Activated CD8-positive, alpha-beta T cell treated with anti-CD3 and anti-CD28 coated beads for 36 hours (primary cell): Measurements from ENCODE around the gene UNC45B. TPM values are rescaled to one million over a fixed set of nuclear protein-coding genes. Genes with fewer than 3 reads are reported as not detected.
A peak's percentile ranks its signal among the peaks of the same experiment; 100 is the strongest.

Source experiments
- ATAC-seq: fragments of 200-7000 bp; cut with Tn5 transposase; one replicate; pipeline ENCODE4 v1.10.0; 2021; ENCODE audit warnings: mild to moderate bottlenecking, moderate library complexity
- CTCF ChIA-PET: fragments of 350-600 bp; sonication (Branson Sonifier 250); formaldehyde crosslinking; loops from one replicate; lab custom pipeline; 2021; ENCODE audit warnings: antibody characterized with exemption; lab: Charles Lee
- POLR2A ChIA-PET: fragments of 350-600 bp; sonication (Branson Sonifier 250); formaldehyde crosslinking; loops from one replicate; lab custom pipeline; 2021; ENCODE audit warnings: antibody characterized with exemption; lab: Charles Lee
- DNase-seq: peaks from one replicate; pipeline ENCODE4 v3.0.0-alpha.2; 2020
- H3K27ac Mint-ChIP-seq: one replicate; pipeline ENCODE4 v1.8.0; 2021; ENCODE audit warnings: mild to moderate bottlenecking, mixed read lengths
- H3K27me3 Mint-ChIP-seq: one replicate; pipeline ENCODE4 v1.8.0; 2021; ENCODE audit warnings: mixed read lengths
- H3K36me3 Mint-ChIP-seq: one replicate; pipeline ENCODE4 v1.8.0; 2021; ENCODE audit warnings: low read depth, mixed read lengths
- H3K4me1 Mint-ChIP-seq: one replicate; pipeline ENCODE4 v1.8.0; 2021; ENCODE audit warnings: low read depth, mixed read lengths
- H3K4me3 Mint-ChIP-seq: one replicate; pipeline ENCODE4 v1.8.0; 2021; ENCODE audit warnings: mild to moderate bottlenecking, moderate library complexity, mixed read lengths
- H3K9me3 Mint-ChIP-seq: one replicate; pipeline ENCODE4 v1.8.0; 2021; ENCODE audit warnings: mixed read lengths
- CTCF ChIP-seq: fragments of 200-600 bp; IDR thresholded peaks from one replicate; pipeline ENCODE4 v1.8.0; 2022; ENCODE audit warnings: antibody characterized with exemption, mild to moderate bottlenecking
- intact Hi-C: fragments of 100-400 bp; cut with micrococcal nuclease; formaldehyde crosslinking; loops from one replicate; pipeline ENCODE4 v1.10.0; 2022
- total RNA-seq, 2 experiments: library from RNA; stranded (reverse); gene quantifications; one replicate each; pipeline ENCODE4 v1.2.3, GENCODE V29; 2021

Gene UNC45B
- total RNA-seq, 2 experiments from 2014 or later: 0.11 TPM; not detected in 1

- Mint-ChIP-seq H3K9me3 (peaks cover 8% of the 10 kb centered on the region), H3K36me3 (peaks cover 8% of the 10 kb centered on the region), H3K27ac (peak overlapping the region; percentile 23), H3K27me3 (no peaks in the 10 kb centered on the region), H3K4me1 (peaks cover 76% of the 10 kb centered on the region), H3K4me3 (no peak overlapping the region)
- intact Hi-C loops: no loop called here
- no peak for TF ChIP-seq CTCF
- no peak for ATAC-seq
- ChIA-PET POLR2A (interaction anchor here (0.9 to 1.2 kb wide), 2 partner anchors 15 to 21 kb away, joined by 3 to 4 read pairs; no protein-coding TSS in a partner anchor), CTCF (interaction anchor here (0.9 kb wide), 2 partner anchors 24 to 321 kb away, joined by 3 read pairs; no protein-coding TSS in a partner anchor)
- no peak for DNase-seq
Observed at GRCh38 chr17:35217107-35217506, 69.5 kb downstream of the UNC45B start.

GRCh38 chr17:35218915-35219314 lies 71.3 kb downstream of the UNC45B start:
- Mint-ChIP-seq H3K9me3 (peaks cover 14% of the 10 kb centered on the region), H3K4me3 (peak overlapping the region; percentile 58), H3K36me3 (peaks cover 14% of the 10 kb centered on the region), H3K27me3 (no peaks in the 10 kb centered on the region), H3K4me1 (peaks cover 57% of the 10 kb centered on the region), H3K27ac (peak overlapping the region; percentile 96)
- ATAC-seq (no peak), DNase-seq (no peak)
- CTCF ChIA-PET: interaction anchor here (1.0 kb wide), 1 partner anchor 14 kb away, joined by 3 read pairs; no protein-coding TSS in a partner anchor
- TF ChIP-seq CTCF: no peak
- intact Hi-C loops: no loop called here
- POLR2A ChIA-PET: interaction anchor here (0.9 to 2.2 kb wide), 5 partner anchors 9 to 268 kb away, joined by 3 to 9 read pairs (median 3); partner anchors contain the start of gene SLFN5

GRCh38 chr17:35222452-35222851 lies 74.8 kb downstream of the UNC45B start:
- ATAC-seq (no peak), DNase-seq (no peak)
- ChIA-PET POLR2A (interaction anchor here (0.6 to 1.8 kb wide), 3 partner anchors 13 to 23 kb away, joined by 3 to 6 read pairs (median 5); no protein-coding TSS in a partner anchor), CTCF (interaction anchor here (0.8 to 1.2 kb wide), 3 partner anchors 10 to 18 kb away, joined by 3 read pairs; no protein-coding TSS in a partner anchor)
- Mint-ChIP-seq H3K27me3 (no peaks in the 10 kb centered on the region), H3K27ac (no peak overlapping the region), H3K4me3 (no peak overlapping the region), H3K36me3 (peaks cover 17% of the 10 kb centered on the region), H3K9me3 (peaks cover 14% of the 10 kb centered on the region), H3K4me1 (peaks cover 42% of the 10 kb centered on the region)
- TF ChIP-seq CTCF: no peak
- intact Hi-C loops: no loop called here

- Mint-ChIP-seq H3K9me3 (peaks cover 16% of the 10 kb centered on the region), H3K36me3 (peaks cover 17% of the 10 kb centered on the region), H3K27ac (no peak overlapping the region), H3K4me1 (peaks cover 36% of the 10 kb centered on the region), H3K4me3 (no peak overlapping the region), H3K27me3 (no peaks in the 10 kb centered on the region)
- ChIA-PET CTCF (interaction anchor here (0.6 to 0.7 kb wide), 2 partner anchors 9 to 11 kb away, joined by 3 read pairs; no protein-coding TSS in a partner anchor), POLR2A (interaction anchor here (1.2 to 1.7 kb wide), 3 partner anchors 10 to 19 kb away, joined by 3 to 4 read pairs (median 3); no protein-coding TSS in a partner anchor)
- no peak for TF ChIP-seq CTCF
- intact Hi-C loops: no loop called here
- ATAC-seq: peak; percentile 34
- DNase-seq: no peak
Observed at GRCh38 chr17:35224436-35224835, 76.8 kb downstream of the UNC45B start.

GRCh38 chr17:35227546-35227945 lies 79.9 kb downstream of the UNC45B start:
- H3K27me3 Mint-ChIP-seq: no peaks in the 10 kb centered on the region
- CTCF ChIA-PET: interaction anchor here (1.9 to 2.4 kb wide), 2 partner anchors 13 to 15 kb away, joined by 7 to 12 read pairs; no protein-coding TSS in a partner anchor
- H3K4me1 Mint-ChIP-seq: peaks cover 44% of the 10 kb centered on the region

More at GRCh38 chr17:35227546-35227945, 79.9 kb downstream of the UNC45B start:
- H3K9me3 Mint-ChIP-seq: peaks cover 16% of the 10 kb centered on the region
- ATAC-seq (peak; percentile 50), DNase-seq (no peak)
- POLR2A ChIA-PET: interaction anchor here (0.7 to 2.9 kb wide), 4 partner anchors 8 to 29 kb away, joined by 3 to 10 read pairs (median 6); no protein-coding TSS in a partner anchor
- intact Hi-C loops: no loop called here
- H3K36me3 Mint-ChIP-seq: peaks cover 14% of the 10 kb centered on the region
- no peak overlapping the region for H3K27ac Mint-ChIP-seq
- TF ChIP-seq CTCF: no peak
- no peak overlapping the region for H3K4me3 Mint-ChIP-seq
